HG02870 (cell line): ENCODE measurements around the gene JARID2.

Source experiments
- ATAC-seq: cut with Tn5 transposase; IDR thresholded peaks from one replicate; pipeline ENCODE4 v1.9.1; 2021; ENCODE audit warnings: mild to moderate bottlenecking, moderate library complexity; ENCODE audit not compliant: unreplicated experiment

JARID2 gene

GRCh38 chr6:15391500-15391899 lies 145.6 kb downstream of the JARID2 start:
- ATAC-seq: no peak

GRCh38 chr6:15392182-15392581 lies 146.3 kb downstream of the JARID2 start:
- ATAC-seq: no peak

GRCh38 chr6:15393605-15394004 lies 147.7 kb downstream of the JARID2 start:
- ATAC-seq: no peak

GRCh38 chr6:15395087-15395486 lies 149.2 kb downstream of the JARID2 start:
- no peak for ATAC-seq

- no peak for ATAC-seq
Observed at GRCh38 chr6:15396808-15397207, 150.9 kb downstream of the JARID2 start.

- ATAC-seq: no peak
Observed at GRCh38 chr6:15398633-15399275, 152.9 kb downstream of the JARID2 start.

GRCh38 chr6:15399641-15400470 lies 154.0 kb downstream of the JARID2 start:
- no peak for ATAC-seq

GRCh38 chr6:15400572-15401004 lies 154.7 kb downstream of the JARID2 start:
- ATAC-seq: no peak

- no peak for ATAC-seq
Observed at GRCh38 chr6:15401120-15401519, 155.3 kb downstream of the JARID2 start.

GRCh38 chr6:15401769-15402250 lies 155.9 kb downstream of the JARID2 start:
- no peak for ATAC-seq

- no peak for ATAC-seq
Observed at GRCh38 chr6:15402406-15403045, 156.7 kb downstream of the JARID2 start.

- no peak for ATAC-seq
Observed at GRCh38 chr6:15403094-15403755, 157.4 kb downstream of the JARID2 start.

GRCh38 chr6:15404685-15404980 lies 158.8 kb downstream of the JARID2 start:
- ATAC-seq: no peak

GRCh38 chr6:15405129-15406068 lies 159.5 kb downstream of the JARID2 start:
- ATAC-seq: no peak

- no peak for ATAC-seq
Observed at GRCh38 chr6:15406452-15406851, 160.6 kb downstream of the JARID2 start.

GRCh38 chr6:15408008-15408407 lies 162.1 kb downstream of the JARID2 start:
- no peak for ATAC-seq

- no peak for ATAC-seq
Observed at GRCh38 chr6:15408758-15409157, 162.9 kb downstream of the JARID2 start.

- ATAC-seq: no peak
Observed at GRCh38 chr6:15409301-15410125, 163.6 kb downstream of the JARID2 start.

GRCh38 chr6:15410126-15410391 lies 164.2 kb downstream of the JARID2 start:
- no peak for ATAC-seq

- ATAC-seq: no peak
Observed at GRCh38 chr6:15410752-15411151, 164.9 kb downstream of the JARID2 start.
